ENCODE measurements around the gene ANXA11.

The ANXA11 gene

DNA sequence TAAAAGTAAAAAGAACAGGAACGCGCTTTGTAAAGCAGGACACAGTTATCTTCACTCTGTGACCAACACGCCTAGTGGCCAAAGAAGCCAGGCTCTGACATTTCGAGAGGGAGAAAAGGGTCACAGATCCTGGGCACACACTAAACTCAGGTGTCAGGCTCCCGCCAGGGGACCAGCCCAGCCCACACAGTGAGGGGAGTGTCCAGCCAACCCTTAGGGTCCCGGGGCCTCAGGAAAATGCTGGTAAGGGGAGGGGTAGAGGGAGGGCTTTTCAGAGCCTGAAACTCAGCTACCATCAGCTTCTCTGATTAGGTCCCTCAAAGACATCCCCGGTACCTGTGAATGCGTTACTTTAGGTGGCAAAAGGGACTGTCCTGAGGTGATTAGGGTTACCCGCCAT is 16.6 kb downstream of the ANXA11 start:
- in situ Hi-C loops (cut with HindIII; ENCODE audit: low sequenced_read_pairs): no loop called here

DNA sequence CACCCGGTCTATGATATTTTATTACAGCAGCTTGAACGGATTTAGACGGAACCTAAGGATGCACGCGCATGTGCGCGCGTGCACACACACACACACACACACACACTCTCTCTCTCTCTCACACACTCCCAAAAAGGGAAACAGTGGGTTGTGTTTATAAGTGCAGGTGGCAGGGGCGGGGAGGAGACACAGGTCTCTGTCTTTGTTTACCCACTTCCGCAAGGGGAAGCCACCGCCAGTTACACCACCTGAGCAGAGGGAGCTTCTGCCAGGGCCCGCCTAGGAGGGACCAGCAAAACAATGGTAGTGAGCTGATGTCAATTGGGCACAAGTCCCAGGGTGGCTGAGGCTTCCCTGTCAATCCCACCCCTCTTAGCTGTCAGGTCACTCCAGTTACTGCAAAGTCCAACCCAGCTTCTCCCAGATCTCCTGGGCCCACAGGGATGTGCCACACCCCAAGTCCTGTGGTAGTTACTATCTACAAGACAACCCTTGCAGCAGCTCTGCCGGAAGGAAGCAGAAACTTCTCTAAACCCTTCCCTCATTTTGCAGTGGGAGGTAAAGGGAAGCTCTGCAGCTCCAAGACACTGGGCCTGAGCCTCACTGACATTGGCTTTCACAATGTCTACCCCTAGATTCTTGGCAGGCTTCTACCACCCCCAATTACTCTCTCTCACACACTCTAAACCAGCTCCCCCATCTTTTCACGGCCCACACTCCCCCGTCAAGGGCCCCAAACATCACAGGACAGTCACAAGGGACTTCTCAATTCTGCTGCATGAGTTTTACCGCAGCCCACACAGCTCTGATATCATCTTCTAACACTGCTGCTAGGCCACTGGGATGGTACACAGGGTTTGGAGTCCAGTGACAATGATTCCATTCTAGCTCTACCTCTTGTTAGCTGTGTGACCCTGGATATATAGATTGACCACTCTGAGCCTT is 17.6 kb downstream of the ANXA11 start:
- in situ Hi-C loops (cut with HindIII; ENCODE audit: low sequenced_read_pairs): no loop called here

DNA sequence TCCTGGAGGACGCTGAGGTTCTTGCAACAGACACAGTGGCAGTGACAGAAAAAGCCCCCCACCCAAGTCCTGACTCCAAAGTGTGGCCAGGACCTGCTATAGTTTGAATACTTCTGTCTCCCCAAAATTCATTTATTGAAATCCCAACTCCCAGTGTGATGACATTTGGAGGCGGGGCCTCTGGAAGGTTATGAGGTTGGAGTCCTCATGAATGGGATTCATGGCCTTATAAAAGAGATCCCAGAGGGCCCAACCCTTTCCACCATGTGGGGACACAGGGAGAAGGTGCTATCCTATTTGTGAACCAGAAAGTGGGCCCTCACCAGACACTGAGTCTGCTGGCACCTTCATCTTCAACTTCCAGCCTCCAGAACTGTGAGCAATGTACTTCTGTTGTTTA is 18.3 kb downstream of the ANXA11 start:
- in situ Hi-C loops (cut with HindIII; ENCODE audit: low sequenced_read_pairs): no loop called here

GRCh38 chr10:80186364-80187012 is 18.8 kb downstream of the ANXA11 start:
- in situ Hi-C loops (cut with HindIII; ENCODE audit: low sequenced_read_pairs): no loop called here

GRCh38 chr10:80185578-80186299 is 19.6 kb downstream of the ANXA11 start:
- in situ Hi-C loops (cut with HindIII; ENCODE audit: low sequenced_read_pairs): no loop called here

- in situ Hi-C loops (cut with HindIII; ENCODE audit: low sequenced_read_pairs): no loop called here
Measured at GRCh38 chr10:80184291-80184690, 21.0 kb downstream of the ANXA11 start.

DNA sequence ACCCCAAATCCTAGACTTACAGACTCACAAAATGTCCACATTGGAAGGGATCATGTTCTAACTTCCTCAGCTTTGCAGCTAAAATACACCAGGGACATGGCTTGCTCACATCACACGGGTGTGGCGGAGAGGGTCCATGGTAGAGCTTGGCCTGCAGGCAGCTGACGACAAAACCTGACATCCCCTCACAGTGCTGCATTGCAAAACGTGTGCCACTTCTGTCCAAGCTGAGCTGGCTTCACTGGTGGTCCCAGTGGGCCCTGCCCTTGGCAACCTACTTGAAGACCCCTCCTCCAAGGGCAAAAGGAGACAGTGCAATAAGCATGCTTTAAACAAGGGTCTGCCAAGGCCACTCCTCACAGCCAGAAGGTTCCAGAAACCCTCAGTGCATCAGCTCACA is 21.9 kb downstream of the ANXA11 start:
- in situ Hi-C loops (cut with HindIII; ENCODE audit: low sequenced_read_pairs): no loop called here

DNA sequence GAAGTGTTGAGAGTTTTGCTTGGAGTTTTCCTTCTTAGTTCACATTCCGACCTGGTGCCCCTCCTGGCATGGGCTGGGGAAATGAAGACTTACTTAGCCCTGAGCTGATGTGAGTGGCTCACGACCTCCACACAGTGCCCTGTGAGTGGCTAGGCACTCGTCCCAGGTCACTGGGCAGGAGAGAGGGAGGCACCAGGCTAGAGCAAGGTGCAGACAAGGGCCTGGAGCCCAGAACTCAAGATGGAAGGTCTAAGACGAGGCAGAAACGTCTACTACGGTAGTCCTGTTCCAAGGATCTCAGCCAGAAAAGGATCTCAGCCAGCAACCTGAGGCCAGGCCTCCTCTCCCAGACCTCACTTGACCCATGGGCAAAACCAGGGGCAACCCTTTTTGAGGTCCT is 22.4 kb downstream of the ANXA11 start:
- in situ Hi-C loops (cut with HindIII; ENCODE audit: low sequenced_read_pairs): no loop called here

- in situ Hi-C loops (cut with HindIII; ENCODE audit: low sequenced_read_pairs): no loop called here
Measured at GRCh38 chr10:80177781-80178636, 27.3 kb downstream of the ANXA11 start.

GRCh38 chr10:80176526-80176925 is 28.8 kb downstream of the ANXA11 start:
- in situ Hi-C loops (cut with HindIII; ENCODE audit: low sequenced_read_pairs): no loop called here

DNA sequence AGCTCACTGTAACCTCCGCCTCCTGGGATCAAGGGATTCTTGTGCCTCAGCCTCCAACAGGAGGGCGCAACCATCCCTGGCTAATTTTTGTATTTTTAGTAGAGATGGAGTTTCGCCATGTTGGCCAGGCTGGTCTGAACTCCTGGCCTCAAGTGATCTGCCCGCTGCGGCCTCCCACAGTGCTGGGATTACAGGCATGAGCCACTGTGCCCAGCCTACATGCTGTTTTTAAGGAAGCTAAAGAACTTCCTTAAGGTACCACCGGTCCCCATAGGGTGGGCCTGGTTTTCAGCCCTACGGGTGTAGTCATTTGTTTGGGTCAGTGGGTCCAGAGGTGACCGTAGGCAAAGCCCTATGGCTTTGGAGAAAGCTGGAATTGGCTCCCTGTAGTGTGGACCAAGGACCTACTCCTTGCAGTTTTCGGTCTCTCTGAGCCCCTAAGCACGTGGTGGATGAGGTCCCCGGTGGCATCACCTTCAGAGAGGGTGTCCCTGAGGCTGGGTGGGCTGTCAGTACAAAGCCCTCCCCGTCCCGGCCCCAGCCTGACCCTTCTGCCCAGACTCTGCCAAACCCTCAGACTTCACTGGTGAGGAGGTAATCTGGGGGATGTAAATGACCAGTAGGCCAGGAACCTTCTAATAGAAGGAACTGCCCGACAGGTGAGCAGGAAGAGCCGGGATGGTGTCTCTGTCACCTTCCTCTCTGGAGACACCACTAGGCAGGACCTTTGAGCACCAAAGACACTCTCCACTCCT is 30.5 kb downstream of the ANXA11 start:
- in situ Hi-C loops (cut with HindIII; ENCODE audit: low sequenced_read_pairs): no loop called here

DNA sequence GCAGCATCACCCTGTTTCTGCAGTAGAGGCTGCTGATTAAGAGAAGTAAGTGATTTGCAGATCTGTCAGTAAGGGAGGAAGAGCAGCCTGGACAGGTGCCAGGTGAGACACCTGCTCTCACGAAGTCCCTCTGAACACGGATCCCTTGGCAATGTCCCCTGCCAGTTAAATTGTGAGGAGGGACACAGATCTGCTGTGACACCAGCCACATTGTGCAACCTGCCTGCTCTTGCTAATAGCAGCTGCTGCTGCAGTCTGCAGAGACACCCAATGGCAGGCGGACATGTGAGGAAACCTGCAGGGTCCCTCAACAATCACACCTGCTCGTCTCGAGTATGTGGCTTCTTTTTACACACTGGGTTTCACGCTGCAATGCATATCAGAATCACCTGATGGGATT is 31.9 kb downstream of the ANXA11 start:
- in situ Hi-C loops (cut with HindIII; ENCODE audit: low sequenced_read_pairs): no loop called here

- in situ Hi-C loops (cut with HindIII; ENCODE audit: low sequenced_read_pairs): no loop called here
Measured at GRCh38 chr10:80172896-80173295, 32.4 kb downstream of the ANXA11 start.

DNA sequence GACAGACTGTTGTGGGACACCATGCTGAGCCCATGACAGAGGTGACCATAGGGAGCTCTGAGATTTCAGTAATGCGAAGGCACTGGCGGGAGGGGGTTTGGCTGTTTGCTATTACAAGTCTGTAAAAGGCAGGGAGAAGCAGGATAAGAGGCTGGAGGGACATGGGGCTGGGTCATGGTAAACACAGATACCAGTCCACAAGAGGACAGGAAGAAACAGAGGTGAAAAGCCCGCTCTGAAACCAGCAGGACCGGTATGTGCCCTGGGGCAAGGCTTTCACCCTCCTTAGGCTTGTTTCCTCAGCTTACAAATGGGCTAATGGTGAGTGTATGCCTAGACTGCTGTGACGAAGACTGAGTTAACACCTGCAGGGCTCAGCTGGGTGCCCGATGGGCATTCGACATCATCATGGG is 34.1 kb downstream of the ANXA11 start:
- in situ Hi-C loops (cut with HindIII; ENCODE audit: low sequenced_read_pairs): no loop called here

DNA sequence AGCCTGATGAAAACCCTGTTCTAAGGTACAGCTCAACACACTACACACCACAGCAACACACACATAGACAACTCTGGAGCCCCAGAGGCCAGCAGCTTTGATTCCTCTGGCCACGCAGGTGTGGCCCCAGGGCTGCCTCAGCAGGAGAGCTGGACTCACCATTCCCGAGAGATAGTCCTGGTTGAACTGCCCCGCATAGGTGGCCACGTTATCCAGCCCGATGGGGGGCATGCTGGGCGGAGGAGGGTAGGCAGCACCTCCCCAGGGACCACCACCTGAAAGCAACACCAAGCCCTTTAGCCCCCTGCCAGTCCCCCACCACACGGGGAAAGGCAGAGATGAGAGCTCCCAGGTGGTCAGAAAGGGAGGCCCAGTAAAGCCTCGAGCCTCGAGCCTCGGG is 34.7 kb downstream of the ANXA11 start:
- in situ Hi-C loops (cut with HindIII; ENCODE audit: low sequenced_read_pairs): no loop called here

DNA sequence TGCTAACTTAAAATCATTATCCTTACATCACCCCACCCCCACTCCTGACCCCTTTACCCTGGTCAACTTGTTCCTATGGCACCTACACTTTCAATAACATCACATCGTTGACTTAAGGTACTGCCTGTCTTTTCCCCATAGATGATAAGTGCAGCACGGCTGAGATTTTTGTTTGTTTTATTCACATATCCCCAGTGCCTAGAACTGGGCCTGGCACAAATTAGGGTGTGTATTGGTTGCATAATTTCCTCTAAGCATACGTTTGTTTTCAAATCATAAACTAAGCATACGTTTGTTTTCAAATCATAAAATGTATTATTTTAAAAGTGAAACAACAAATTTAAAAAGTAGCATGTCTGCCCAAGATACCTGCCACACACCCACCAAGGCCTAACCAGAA is 35.3 kb downstream of the ANXA11 start:
- in situ Hi-C loops (cut with HindIII; ENCODE audit: low sequenced_read_pairs): no loop called here

GRCh38 chr10:80168679-80169380 is 36.5 kb downstream of the ANXA11 start:
- in situ Hi-C loops (cut with HindIII; ENCODE audit: low sequenced_read_pairs): no loop called here

- in situ Hi-C loops (cut with HindIII; ENCODE audit: low sequenced_read_pairs): no loop called here
Measured at GRCh38 chr10:80168162-80168511, 37.2 kb downstream of the ANXA11 start.

- in situ Hi-C loops (cut with HindIII; ENCODE audit: low sequenced_read_pairs): no loop called here
Measured at GRCh38 chr10:80167471-80168161, 37.7 kb downstream of the ANXA11 start.

All from DLD1 (cell line).